Stimulated activated CD8-positive, alpha-beta memory T cell treated with anti-CD3 and anti-CD28 coated beads, Interleukin-12 subunit alpha, Interleukin-12 subunit beta, amount 100 ng/mL, for 1 hour (primary cell): ENCODE measurements around the gene FARP2.
A peak's percentile ranks its signal among the peaks of the same experiment; 100 is the strongest.
"Not testable (repeated sequence)": the region's sequence is repeated elsewhere in the genome, so short reads cannot be mapped to it uniquely, and the experiment has no call there.

Experiments used
- DNase-seq: peaks from one replicate; pipeline ENCODE4 v3.0.0-alpha.2; 2020; ENCODE audit warnings: low read depth

Gene FARP2, protein sequence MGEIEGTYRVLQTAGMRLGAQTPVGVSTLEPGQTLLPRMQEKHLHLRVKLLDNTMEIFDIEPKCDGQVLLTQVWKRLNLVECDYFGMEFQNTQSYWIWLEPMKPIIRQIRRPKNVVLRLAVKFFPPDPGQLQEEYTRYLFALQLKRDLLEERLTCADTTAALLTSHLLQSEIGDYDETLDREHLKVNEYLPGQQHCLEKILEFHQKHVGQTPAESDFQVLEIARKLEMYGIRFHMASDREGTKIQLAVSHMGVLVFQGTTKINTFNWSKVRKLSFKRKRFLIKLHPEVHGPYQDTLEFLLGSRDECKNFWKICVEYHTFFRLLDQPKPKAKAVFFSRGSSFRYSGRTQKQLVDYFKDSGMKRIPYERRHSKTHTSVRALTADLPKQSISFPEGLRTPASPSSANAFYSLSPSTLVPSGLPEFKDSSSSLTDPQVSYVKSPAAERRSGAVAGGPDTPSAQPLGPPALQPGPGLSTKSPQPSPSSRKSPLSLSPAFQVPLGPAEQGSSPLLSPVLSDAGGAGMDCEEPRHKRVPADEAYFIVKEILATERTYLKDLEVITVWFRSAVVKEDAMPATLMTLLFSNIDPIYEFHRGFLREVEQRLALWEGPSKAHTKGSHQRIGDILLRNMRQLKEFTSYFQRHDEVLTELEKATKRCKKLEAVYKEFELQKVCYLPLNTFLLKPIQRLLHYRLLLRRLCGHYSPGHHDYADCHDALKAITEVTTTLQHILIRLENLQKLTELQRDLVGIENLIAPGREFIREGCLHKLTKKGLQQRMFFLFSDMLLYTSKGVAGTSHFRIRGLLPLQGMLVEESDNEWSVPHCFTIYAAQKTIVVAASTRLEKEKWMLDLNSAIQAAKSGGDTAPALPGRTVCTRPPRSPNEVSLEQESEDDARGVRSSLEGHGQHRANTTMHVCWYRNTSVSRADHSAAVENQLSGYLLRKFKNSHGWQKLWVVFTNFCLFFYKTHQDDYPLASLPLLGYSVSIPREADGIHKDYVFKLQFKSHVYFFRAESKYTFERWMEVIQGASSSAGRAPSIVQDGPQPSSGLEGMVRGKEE

DNA sequence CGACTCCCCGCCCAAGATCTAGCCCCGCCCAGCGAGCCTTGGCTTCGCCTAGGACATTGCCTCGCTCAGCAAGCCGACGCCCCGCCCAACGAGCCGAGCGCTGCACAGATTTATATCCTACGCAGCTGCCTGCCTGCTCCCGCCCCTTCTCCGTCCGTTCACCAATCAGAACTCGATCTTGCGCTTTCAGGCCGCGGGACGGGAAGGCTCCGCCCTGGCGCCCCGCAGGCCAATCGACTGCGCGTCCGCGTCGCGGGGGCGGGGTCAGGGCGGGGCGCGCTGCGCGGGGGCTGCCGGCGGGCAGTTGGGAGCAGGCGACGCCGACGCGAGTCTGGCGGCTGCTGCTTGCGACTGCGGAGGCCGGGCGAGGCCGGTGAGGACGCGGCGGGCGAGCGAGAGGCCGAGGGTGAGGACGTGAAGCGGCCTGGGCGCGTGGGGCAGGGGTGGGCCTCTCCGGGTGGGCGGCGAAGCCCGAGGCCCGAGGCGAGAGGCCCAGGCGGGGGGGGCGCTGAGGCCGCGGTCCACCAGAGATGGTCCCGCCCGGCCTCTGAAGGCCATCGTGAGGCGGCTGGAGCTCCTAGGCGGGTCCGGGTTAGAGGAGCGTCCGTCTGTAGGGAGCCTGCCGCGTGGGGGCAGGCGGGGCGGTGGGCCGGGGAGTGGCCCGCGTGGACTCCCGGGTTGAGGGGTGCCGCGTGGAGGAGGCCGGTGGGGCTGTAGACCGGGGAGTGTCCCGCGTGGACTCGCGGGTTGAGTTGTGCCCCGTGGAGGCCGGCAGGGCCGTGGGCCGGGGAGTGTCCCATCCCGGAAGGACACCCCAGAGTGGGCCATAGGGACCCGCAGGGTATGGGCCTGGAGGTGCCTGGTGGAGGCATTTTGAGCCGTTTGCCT is at the start of gene FARP2:
Gene FARP2 (plus strand): TSS at position 303 of the 888 bp plus-strand sequence. CDS start 16,823 bp downstream, outside the sequence.
- peak; percentile 93 for DNase-seq

DNA sequence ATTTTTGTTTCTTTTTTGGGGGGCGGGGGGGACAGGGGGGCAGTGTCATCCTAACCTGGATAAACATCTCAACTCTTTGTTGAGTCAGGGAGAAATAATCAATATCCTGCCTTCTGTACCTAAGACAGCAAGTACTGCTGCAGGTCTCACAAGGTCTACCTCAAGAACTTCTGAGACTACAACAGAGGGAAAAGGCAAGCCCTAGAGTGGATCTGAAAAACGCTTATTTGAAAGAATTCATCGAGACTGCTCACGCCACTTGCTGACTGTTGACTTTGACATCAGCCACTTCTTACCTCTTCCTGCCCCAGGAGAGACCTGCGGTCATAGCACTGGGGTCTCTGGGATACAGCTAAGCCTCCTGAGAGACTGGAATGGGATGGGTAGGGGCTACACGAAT is 49.0 kb upstream of the FARP2 start:
- DNase-seq = no peak

DNA sequence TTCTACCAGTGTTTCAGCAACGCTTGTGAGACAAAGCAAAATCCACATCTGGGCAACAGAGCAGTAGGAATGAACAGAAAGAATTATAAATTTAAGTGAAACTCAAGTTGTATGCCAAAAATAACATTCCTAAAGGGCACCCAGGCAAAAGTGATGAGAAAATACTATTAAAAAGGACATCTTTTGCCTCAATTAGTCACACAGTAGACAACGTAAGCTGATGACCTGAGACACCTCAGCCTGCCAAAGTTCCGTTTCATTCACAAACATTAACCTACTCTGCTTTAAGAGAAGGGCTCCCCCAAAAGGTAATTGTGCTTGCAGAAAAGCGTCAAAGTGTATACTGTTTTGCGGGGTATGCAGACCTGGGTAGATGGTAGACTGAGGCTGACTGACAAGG is 47.8 kb upstream of the FARP2 start:
- DNase-seq = no peak

DNA sequence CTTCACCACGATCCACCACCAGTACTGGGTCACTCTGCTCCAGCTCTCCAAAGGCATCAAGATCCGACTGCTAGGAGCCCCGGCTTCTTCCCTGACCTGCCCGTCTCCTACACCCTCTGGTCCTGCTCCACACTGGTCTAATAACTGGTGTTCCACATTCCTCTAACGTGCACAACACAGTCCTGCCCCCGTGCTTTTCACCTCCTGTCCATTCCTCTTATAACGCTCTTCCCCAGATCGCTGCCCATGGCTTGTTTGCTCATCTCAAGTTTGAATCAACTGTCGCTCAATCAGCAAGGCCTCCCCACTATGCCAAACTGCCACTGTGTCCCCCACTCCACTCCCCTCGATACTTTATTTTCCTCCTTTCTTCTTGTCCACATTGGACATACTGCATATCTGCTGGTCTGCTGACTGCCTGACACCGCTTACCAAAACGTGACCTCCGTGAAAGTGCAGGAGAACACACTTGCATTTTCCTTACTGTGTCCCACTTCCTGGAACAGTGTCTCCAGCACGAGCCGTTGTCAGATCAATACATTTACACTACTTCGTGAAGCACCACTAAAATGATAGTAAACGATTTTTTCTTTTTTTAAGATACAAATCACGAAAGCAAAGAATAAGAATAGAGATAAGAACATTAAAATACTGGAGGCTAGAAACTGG is 47.1 kb upstream of the FARP2 start:
- no peak for DNase-seq

DNA sequence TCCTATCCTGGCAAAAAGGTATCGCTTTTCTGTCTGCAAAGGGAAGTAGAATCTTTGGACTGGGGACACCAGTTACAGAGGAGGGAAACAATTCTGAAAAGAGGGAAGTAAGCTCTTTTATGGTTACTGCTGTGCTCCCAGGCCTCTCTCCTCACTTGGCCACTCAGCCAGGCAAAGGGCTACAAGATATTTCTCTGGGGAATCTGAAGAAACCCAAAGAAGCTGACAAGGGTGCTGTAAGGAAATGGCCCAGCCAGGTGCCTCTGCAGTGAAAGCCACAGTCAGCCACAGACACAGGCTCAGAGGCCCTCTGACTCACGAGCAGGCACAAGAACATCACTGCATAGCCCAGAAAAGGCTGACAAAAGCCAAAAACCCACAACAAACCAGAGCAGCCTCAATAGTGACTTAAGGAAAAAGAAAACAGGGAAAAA is 46.4 kb upstream of the FARP2 start:
- peak; percentile 57 for DNase-seq

DNA sequence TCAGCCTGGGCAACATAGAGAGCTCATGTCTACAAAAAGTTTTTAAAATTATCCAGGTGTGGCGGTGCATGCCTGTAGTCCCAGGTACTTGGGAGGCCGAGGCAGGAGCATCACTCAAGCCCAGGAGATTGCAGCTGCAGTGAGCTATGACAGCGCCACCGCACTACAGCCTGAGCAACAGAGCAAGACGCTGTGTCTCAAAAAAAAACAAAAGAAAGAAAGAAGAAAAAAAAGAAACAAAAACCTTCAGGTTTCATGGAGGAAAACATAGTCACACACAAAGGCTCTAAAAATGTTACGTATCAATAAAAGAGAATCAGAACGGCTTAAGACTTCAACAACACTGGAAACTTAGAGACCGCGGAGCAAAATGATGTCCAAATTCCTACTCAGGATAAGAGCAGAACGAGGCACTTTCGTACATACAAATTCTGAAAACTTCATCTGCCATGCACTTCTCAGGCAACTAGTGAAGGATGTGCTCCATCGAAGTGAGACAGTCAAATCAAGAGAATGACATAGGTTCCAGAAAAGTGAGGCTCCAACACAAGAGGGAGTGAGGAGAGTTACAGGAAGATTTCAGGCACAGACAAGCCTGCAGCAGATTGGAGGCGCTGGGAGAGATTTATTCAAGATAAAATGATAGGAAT is 45.0 kb upstream of the FARP2 start:
- DNase-seq = no peak

DNA sequence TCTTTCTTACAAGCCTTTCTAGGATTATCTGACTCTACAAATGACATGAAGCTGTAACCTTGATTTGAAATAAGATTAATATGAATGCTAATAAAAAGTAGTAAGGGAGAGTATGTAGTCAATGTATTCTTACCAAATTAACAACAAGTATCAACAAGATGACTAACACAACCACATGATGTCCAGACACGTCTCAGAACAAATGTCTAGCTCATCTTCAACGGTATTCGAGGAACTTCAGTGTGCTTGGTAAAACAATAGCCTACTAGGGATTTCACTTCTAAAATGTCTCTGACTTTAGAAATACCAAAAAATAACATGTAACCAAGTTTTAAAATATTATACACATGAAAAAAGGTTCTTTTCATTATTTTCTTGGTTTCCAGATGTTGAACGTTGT is 44.0 kb upstream of the FARP2 start:
- no peak for DNase-seq

DNA sequence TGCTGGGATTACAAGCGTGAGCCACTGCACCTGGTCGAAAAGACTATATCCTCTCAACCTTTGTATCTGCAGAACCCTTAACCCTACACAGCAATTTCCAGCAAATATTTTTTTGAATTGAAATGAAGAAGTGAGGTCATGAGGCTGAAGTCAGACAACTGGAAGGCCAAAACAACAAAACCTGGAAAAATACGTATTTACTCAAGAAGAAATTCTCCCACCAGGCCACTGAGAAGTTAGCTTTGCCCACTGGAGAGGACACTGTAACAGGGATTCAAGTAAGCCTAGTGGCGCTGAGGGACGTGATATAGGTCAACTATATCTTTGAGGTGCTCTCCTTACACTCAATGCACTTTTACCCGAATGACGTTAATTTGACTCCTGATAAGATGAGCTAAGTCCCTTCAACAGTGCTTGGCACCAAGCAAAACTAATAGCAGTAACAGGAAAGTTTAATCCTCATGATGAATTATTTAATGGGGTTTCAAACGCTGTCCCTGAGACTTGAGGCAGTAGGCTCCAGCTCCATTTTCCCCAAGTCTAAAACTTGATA is 42.5 kb upstream of the FARP2 start:
- DNase-seq = no peak

DNA sequence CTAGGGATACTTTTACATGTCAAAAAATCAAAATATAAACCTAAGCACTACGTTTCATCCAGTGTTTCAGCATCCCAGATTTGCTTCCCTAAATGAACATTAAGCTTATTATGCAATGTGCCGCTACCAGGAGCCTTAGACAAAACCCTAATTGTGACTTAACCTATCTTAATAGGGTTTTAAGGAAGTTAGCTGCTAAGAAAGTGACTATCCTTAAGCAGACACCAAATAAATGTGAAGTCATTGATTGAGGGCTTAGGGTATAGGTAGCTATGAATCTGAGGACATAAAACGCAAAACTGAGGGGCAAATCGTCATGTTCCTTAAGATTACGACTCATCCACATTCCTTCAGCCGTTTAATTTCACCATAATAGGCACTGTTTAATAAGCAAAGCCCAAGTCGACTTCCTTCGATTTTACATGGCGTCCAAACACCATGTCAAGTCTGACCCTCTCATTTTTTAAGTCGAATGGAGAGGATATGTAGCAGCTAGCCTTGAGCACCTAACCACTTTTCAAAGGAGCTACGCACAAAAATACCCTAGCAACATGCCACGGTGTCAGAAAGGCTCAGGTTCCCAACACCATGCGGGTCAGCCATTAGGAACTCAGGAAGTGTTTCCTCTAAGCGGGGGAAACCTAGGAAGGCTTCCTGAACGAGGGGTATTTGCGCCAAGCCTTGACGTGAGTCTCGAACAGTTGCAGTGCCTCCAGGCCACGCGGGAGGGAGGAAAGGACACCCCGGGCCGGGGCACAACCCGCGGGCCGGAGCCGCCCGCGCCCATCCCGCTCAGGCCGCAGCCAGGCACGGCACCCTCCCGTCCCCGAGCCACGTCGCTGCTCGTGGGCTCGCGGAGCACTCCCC is 41.6 kb upstream of the FARP2 start:
- no peak for DNase-seq

DNA sequence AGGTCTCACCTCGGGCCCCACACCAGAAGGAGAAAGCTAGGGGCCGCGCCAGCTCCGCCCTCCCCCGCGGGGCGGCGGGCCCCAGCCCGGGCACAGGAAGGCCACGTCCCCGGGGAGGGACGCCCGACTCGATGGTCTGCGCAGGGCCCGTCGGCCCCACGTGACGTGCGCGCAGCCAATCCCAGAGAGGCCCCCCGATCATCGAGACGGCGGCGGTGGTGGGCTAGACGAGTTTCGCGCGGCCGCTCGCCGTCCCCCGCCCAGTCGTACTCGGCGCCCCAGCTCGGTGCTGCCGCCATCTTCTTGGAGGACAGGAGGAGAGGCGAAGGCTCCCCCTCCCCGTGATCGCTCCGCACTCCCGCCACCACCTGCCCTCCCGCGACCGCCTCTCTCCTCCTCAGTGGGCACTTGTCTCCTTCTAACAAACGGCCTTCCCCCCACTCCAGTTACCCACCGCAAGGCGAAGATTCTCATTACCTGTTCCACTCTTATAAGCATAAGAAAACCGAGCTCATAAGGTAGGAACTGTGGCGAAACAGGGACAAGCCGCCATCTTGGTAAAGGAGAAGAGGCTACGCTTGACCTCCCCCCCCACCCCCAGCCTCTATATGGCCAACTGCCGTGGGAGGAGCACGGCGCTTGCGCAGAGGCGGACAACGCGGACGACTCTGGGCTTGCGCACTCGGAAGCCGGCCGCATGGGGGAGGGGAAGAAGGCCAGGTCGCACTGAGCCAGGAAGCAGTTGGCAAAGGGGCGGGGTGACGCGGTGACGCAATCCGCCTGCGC is 40.8 kb upstream of the FARP2 start, which contains the start of gene HDLBP:
Gene HDLBP (minus strand): TSS at position 580 of the 786 bp plus-strand sequence. CDS start 48,803 bp downstream, outside the sequence.
- peak; percentile 100 for DNase-seq

DNA sequence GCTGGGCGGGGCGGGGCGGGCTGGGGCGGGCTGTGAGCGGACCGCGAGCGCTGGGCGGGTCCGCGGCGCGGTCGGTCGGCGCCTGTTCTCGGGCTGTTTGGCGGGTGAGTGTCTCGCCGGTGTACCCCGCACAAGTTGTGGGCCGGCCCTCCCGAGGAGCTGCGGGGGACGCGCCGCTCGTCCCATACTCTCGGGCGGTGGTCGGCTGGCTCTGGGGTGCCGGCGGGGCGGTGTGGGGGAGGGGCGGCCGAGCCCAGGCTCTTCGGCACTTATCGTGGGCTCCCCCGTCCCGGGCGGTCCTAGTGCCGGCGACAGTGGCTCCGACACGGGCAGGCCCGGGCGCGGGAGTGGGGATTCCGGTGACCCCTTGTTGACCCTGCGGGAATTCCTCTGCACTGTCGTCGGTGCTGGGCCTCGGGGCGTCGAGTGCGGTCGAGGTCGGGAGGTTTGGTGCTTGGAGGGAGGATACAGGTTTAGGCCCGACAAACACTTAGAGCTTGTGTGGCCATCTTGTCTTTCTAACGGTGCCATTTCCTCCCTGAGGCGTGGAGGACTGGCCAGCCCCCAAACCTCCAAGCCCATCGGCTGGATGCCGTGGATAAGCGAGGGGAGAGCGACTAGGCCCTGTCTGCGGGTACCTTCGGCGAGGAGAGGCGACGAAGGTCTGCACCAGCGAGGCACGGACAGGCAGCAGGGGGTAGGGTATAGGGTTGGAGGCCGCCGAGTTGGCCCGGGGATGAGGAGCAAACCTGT is 40.0 kb upstream of the FARP2 start, which contains the start of gene SEPTIN2:
Gene SEPTIN2 (plus strand): TSS at position 47 of the 753 bp plus-strand sequence. CDS start 8,308 bp downstream, outside the sequence.
- peak; percentile 52 for DNase-seq

DNA sequence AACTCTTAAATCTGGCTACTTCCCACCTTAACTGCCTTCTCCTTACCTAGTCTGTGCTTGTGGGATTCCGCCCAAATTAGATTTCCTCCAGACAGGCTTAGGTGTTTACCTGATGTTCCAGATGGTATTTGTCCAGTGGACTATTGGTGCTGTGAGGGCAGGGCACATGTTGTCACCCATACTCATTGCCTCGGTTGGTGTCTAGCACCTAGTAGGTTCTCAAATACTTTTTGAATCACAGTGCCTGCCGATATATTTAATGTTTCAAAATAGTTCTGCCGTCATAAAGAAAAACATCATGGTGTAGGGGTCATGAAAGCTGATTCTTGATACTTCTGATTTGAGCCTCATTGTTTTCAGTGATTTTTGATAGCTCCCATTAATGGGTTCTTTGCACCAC is 39.3 kb upstream of the FARP2 start:
- no peak for DNase-seq

DNA sequence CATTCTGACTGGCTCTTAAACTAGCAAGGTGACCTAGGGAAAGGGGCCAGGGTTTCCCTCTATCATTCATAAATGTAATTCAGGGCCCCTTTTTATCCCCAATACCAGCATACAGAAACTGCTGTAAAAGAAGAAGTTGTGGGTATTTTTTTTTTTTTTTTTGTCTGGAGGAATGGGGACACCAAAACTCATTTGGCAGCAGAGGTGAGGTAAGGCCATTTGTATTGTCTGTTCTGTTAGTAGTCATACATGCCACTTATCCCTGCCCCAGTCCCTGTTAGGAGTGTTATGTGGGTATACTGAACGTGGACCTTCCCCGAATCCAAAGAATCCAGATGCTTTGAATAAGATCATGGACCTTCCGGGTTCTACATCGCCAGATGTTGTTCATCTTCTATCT is 38.7 kb upstream of the FARP2 start:
- DNase-seq = no peak

DNA sequence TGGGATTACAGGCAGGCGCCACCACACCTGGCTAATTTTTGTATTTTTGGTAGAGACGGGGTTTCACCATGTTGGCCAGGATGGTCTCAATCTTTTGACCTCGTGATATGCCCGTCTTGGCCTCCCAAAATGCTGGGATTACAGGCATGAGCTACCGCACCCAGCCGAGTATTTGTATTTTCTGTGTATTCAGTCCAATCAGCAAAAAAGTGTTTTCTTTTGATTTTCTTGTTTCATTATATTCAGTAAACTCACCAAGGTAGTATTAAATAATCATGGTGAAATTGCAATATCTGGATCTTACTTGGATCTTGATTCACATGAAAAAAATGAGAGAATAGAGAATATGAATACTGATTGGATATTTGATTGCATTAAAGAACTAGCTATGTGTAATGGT is 37.3 kb upstream of the FARP2 start:
- not testable (repeated sequence) for DNase-seq

DNA sequence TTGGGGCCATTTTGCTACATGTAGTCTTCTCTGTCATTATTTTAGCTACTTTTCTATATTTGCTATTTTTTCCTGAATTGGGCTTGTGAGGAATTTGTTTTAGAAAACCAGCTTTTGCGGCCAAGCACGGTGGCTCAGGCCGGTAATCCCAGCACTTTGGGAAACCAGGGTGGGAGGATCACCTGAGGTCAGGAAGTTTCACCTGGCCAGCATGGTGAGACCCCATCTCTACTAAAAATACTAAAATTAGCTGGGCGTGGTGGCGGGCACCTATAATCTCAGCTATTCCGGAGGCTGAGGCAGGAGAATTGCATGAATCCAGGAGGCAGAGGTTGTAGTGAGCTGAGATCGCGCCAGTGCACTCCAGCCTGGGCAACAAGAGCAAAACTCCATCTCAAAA is 35.7 kb upstream of the FARP2 start:
- DNase-seq = no peak

DNA sequence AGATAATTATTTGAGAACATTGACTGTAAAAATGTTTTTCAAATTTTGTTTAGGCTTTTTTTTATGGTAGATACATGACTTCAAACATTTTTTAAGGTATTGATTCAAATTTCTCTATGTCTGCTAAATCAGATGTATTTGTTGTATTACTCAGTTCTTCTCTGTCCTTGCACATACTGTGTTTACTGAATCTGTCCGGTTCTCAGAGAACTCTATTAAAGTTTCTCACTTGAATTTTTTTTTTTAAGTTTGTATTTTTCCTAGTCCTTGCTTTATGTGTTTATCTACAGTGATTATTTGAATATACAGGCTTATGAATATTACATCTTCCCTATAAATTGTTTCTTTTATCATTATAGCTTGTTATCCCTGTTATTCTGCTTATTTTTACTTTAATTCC is 35.1 kb upstream of the FARP2 start:
- DNase-seq = no peak

DNA sequence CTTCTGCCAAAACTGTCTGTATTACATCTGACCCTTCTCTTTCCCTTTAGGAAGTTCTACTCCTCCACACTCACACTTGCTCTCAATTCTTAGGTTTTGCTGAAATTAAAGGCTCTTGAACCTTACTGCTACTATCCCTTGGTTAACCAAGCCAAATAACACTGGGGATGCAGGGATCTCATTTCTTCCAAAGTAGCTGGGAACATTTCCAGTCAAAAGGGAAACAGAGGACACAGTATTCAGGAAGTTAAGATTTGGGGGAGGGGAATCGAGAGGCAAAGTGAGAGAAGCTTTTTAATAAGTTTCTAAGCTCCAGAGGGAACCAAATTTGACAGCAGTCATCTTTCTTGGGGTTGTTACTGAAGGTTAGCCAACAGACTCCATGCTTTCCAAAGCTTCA is 34.2 kb upstream of the FARP2 start:
- DNase-seq = no peak
